SH-SY5Y (cell line): Measurements from ENCODE around the gene KLF11.

Experiments used
- GATA2 ChIP-seq: IDR thresholded peaks from 2 replicates; pipeline ENCODE4 v1.6.1; 2011; ENCODE audit warnings: mild to moderate bottlenecking, low read depth, low read length
- GATA3 ChIP-seq: IDR thresholded peaks from 2 replicates; pipeline ENCODE4 v1.6.1; 2011; ENCODE audit warnings: low read depth, mild to moderate bottlenecking, low read length, moderate library complexity

DNA sequence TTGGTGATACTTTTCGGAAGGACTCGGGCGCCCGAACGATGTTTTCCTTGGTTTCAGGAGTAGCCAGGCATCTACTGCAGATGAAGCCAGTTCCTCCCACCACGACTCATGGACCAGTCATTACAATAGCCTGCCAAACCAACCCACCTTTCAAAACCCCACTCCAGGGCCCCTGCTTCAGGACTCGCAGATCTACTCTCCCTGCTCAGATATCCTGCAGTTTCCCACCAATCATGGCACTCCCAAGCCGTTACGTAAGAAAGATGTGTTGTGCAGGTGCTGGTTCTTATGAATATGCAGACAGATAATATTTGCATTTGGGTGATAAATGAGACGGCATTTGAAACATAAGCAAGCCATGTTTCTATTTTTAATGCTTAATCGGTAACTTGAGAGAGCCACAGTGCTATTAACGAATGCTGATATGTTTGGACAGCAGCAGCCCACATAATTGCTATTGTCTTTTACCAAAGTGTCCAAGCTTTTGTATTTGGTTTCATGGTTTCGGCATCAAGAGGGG, 40.4 kb downstream of the KLF11 start:
- TF ChIP-seq GATA3 (no peak), GATA2 (no peak)
